ENCODE data around the gene SECISBP2L.

SECISBP2L gene

GRCh38 chr15:49060710-49061495 is 14.7 kb upstream of the SECISBP2L start:
- no peak for DNase-seq (ENCODE audit: low read depth in 1 of 2, low spot score in 1 of 2)

DNA sequence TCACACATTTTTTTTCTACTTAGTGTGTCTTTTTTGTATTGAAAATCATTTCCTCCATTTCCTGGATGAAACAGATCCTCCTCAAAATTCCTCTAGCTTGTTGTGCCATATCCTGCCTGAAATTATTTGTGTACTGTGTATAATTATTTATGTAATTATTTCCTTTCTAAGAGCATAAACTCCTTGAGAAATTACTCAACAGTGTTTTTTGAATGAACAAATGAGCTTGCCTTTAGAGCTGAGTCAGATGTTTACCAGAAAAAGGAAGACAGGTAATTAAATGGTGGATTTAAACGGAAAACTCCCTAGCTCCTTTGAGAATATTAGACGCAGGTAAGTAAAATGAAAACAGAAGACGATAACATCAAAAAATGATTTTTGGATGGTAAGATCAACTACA is 13.2 kb upstream of the SECISBP2L start:
- no peak for DNase-seq (ENCODE audit: low read depth in 1 of 2, low spot score in 1 of 2)

DNA sequence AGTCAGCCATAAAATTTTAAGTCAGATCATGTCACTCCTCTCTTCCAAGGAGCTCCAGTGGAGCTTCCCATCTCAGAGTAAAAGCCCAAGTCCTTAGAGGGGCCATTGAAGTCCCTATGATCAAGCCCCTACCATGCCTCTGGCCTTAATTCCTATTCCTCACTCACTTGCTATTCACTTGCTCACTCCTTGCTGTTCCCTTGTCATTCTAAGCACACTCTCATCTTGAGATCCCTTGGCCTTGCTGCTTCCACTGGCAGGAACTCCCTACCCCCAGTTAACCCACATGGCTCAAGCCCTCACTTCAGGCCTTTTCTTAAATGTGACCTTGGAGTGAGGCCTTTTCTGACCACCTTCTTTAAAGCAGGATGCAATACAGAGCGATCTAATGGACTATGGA is 12.3 kb upstream of the SECISBP2L start:
- DNase-seq (ENCODE audit: low read depth in 1 of 2, low spot score in 1 of 2), result no peak

- no peak for DNase-seq (ENCODE audit: low read depth in 1 of 2, low spot score in 1 of 2)
These were observed 9.4 kb upstream of the SECISBP2L start for GRCh38 chr15:49055630-49056029.

DNA sequence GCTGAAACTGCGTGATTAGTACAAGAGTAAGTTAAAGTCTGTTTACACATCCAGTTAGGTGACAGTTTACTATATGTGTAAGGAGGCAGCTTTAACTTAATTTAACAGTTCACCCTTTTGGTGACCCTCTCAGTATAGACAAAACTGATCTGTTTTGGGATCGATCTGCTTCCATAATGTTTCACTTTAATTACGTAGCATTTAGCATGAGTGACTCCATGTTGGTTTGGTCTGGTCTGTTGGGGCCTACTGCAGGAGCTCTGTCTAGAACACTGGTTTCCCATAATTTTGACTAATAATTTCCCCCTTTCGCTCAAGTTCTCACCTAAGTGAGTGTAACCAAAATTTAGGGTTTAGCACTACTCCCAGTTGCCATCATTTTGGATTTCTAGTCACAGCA is 6.4 kb upstream of the SECISBP2L start:
- no peak for DNase-seq (ENCODE audit: low read depth in 1 of 2, low spot score in 1 of 2)

GRCh38 chr15:49047456-49047855 is 1.2 kb upstream of the SECISBP2L start:
- DNase-seq (ENCODE audit: low read depth in 1 of 2, low spot score in 1 of 2), result no peak

- DNase-seq (ENCODE audit: low read depth in 1 of 2, low spot score in 1 of 2), result no peak
These were observed 461 bp downstream of the SECISBP2L start for GRCh38 chr15:49045751-49046219.

- DNase-seq (ENCODE audit: low read depth in 1 of 2, low spot score in 1 of 2), result no peak
These were observed 1.3 kb downstream of the SECISBP2L start for GRCh38 chr15:49044766-49045606.

DNA sequence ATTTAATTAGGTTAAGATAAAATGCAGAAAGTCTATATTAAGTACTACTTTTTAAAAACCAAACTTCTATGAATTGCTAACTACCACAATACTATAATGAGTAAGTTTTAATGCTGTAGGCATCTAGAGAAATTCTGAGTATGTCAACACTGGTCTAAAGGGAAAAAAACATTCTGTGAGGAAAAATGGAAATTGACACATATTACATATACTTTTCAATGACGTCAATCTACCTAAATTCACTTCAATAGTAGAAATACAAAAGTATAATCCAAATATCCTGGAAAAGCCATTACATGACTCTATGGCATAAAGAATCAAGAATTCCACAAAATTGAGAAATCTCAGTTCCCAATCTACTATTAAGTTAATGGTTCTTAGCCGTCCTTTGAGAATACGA is 2.2 kb downstream of the SECISBP2L start:
- no peak for DNase-seq (ENCODE audit: low read depth in 1 of 2, low spot score in 1 of 2)

- DNase-seq (ENCODE audit: low read depth in 1 of 2, low spot score in 1 of 2), result no peak
These were observed 4.1 kb downstream of the SECISBP2L start for GRCh38 chr15:49042165-49042564.

- DNase-seq (ENCODE audit: low read depth in 1 of 2, low spot score in 1 of 2), result no peak
These were observed 4.8 kb downstream of the SECISBP2L start for GRCh38 chr15:49041426-49041825.

- DNase-seq (ENCODE audit: low read depth in 1 of 2, low spot score in 1 of 2), result no peak
These were observed 6.1 kb downstream of the SECISBP2L start for GRCh38 chr15:49040151-49040550.

DNA sequence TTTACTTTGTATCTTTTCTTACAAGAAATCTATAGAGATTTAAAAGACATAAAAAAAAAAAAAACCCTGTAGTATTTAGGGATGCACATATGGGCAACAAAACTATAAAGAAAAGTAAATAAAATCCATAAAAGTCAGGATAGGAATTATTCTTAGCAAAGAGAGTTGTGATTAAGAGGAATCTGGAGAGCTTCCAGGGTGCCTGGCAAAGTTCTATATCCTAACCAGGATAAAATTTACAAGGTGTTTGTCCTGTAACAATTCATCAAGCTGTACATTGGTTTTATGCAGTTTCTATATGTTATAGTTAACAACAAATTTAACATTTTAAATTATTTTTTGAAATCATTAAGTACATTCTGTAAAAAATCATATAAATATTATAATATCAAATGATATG is 7.9 kb downstream of the SECISBP2L start:
- no peak for DNase-seq (ENCODE audit: low read depth in 1 of 2, low spot score in 1 of 2)

DNA sequence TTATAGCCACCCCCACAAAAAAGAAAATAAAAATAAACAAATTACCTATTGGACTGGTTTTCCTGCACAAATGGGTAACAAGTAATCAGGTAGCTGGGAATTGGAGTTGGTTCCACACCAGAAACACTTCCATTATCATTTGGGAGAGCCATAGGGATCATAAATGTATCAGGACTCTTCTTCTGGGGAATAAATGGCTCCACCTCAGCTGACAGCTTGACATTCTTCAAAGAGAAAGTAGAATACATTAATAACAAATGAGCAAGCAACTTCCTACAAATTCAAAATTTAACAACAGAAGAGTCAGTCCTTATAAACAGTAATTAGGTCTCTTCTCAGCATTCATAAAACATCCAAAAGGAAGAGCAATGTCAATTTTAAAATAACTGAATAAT is 8.7 kb downstream of the SECISBP2L start:
- DNase-seq (ENCODE audit: low read depth in 1 of 2, low spot score in 1 of 2), result no peak

- DNase-seq (ENCODE audit: low read depth in 1 of 2, low spot score in 1 of 2), result no peak
These were observed 9.3 kb downstream of the SECISBP2L start for GRCh38 chr15:49036650-49037545.

DNA sequence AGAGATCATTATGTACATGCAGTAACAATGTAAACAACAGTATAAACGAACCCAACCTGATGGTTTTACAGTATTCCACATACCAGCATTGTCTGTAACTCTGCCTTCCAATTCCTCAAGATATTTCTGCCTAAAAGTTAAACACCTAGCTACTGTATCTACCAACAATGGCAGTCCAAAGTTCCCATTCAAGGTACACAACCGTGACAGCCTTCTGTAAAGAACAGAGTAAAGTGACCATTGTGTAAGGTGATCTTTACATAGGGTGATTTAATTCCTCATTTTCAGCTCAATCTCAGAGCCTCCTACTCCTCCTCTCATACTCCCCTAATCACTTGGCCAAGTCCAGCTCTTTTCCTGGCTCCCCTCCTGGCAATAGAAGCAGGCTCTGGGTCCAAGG is 10.4 kb downstream of the SECISBP2L start:
- DNase-seq (ENCODE audit: low read depth in 1 of 2, low spot score in 1 of 2), result no peak

GRCh38 chr15:49032601-49033145 is 13.6 kb downstream of the SECISBP2L start:
- DNase-seq (ENCODE audit: low read depth in 1 of 2, low spot score in 1 of 2), result no peak

DNA sequence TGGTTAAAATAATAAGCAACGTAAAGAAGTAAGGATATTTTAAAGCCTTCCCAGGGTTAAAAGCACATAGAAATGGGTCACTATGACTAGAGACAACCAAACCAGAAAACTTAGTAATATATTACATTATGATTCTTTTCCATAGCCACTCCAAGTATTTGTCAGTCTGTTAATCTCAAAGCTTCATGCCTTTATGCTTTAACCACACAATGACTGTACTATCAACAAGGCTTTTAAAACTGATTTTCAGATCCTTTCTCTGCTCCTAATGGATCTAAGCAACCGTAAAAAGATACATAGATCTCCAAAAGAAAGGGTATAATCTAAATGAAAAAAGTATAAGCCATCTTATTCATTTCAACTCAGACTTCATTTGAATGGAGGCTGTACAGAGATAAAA is 14.4 kb downstream of the SECISBP2L start:
- no peak for DNase-seq (ENCODE audit: low read depth in 1 of 2, low spot score in 1 of 2)

DNA sequence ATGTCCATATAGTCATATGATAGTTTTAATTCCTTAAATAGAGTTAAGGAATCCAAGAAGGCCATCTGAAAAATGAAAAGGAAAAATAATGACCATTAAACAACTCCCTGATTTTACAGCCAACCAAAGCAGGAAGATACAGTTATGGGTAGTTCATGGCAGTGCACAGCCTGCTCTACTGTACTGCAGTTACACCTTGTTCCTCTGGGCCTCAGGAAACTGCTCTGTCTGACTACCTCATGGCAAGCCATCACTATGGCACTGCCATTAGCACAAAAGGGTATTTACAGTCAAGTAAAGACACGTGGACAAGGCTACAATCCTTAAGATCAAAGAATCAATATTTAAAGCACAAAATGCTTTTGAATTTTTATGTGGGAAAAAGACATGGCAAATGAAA is 19.5 kb downstream of the SECISBP2L start:
- DNase-seq (ENCODE audit: low read depth in 1 of 2, low spot score in 1 of 2), result no peak

DNA sequence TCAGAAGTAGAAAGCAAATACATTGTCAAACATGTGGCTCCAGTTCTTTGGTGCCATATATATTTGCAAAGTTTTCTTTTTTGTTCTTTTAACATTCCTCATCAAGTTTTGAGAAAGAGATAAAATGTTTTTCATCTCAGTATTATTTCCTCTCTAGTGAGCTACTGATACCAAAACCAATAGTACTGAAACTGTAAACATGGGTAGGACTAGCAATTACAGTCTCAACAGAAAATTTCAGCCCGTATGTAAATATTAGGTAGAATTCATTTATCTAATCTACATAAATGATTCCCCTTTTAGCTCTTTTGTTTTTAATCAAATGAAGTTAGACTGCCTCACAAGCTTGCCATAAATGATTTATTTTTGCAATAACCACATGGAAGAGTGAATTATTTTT is 21.4 kb downstream of the SECISBP2L start:
- DNase-seq (ENCODE audit: low read depth in 1 of 2, low spot score in 1 of 2), result no peak

GRCh38 chr15:49023354-49023753 is 22.9 kb downstream of the SECISBP2L start:
- no peak for DNase-seq (ENCODE audit: low read depth in 1 of 2, low spot score in 1 of 2)
